Stimulated activated CD8-positive, alpha-beta memory T cell treated with anti-CD3 and anti-CD28 coated beads, Interleukin-15, amount 100 ng/mL, for 1 hour (primary cell): ENCODE results near the gene XPO1.
"Not testable (repeated sequence)": the region's sequence is repeated elsewhere in the genome, so short reads cannot be mapped to it uniquely, and the experiment has no call there.

Experiments
- DNase-seq: peaks from one replicate; pipeline ENCODE4 v3.0.0-alpha.2; 2020; ENCODE audit warnings: low read depth

XPO1 gene

DNA sequence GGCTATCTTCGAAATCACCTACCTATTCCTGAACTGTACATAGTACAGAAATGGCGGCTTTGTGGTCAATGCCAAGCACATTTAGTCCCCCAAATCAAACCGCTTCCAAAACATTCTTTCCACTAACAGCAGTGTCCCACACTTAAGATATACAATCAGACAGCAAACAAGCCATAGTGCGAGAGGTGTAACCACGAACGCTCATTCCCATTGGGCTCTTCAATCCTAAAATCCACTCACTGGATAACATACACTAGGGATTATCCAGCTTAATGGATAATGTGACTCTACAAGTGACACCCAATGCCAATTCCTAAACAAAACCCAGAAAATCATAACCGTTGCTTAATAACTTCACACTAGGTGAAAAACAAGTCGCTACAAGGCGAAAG lies 2.0 kb downstream of the XPO1 start:
- no peak for DNase-seq

GRCh38 chr2:61535449-61535848 lies 2.7 kb downstream of the XPO1 start:
- DNase-seq: no peak

DNA sequence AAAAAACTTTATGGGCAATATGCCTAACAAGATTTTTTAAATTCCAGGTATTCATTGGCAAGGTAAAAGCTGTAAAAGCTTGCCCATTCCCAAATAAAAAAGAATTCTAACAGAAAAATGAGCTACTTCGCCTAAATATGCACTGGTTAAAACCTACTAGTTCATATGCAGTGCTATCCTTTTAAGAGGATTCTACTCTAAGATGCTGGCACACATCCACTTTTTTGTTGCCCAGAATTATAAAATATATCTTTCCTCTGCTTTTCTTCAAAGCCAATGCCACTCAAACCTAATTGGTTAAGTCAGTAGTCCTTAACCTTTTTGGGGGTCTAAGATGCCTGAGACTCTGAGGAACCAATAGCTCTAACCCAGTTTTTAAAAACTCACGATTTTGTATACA lies 3.2 kb downstream of the XPO1 start:
- DNase-seq: no peak

GRCh38 chr2:61530749-61531148 lies 7.4 kb downstream of the XPO1 start:
- no peak for DNase-seq

GRCh38 chr2:61529944-61530735 lies 8.0 kb downstream of the XPO1 start:
- no peak for DNase-seq

- no peak for DNase-seq
Measured at GRCh38 chr2:61520261-61520660, 17.9 kb downstream of the XPO1 start.

GRCh38 chr2:61512768-61513398 lies 25.3 kb downstream of the XPO1 start:
- no peak for DNase-seq

GRCh38 chr2:61510674-61511671 lies 27.2 kb downstream of the XPO1 start:
- no peak for DNase-seq

- DNase-seq: no peak
Measured at GRCh38 chr2:61504949-61505348, 33.2 kb downstream of the XPO1 start.

DNA sequence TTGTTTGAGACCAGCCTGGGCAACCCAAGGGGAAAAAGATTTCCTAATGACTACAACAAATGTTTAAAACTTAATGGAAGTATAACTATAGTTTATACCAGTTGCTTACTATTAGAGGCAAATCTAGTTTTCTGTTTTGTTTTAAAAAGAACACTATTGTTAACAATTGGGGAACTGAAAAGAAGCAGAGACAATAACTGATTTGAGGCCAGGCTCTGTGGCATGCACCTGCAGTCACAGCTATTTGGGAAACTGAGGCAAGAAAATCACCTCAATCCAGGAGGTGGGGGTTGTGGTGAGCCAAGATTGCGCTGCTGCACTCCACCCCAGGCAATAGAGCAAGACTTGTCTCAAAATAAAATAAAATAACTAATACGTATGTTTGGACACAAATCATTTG lies 39.1 kb downstream of the XPO1 start:
- DNase-seq: no peak

- no peak for DNase-seq
Measured at GRCh38 chr2:61493523-61493942, 44.6 kb downstream of the XPO1 start.

DNA sequence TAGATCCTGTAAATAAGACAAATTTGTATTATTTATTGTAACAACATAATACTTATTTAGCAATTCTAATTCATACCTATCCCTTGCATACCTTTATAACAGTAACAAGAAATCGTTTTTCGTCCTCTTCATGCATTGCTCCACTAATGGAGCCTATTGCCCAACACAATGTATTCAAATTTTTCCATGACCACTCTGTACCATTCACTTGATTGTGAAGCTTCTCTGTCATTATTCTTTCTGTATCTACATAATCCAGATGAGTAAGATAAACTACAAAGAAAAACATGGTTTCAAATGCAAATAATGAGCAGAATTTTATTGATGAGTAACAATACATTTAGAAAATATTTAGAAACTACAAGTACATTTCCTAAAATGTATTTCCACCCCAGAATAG lies 45.7 kb downstream of the XPO1 start:
- DNase-seq: no peak

DNA sequence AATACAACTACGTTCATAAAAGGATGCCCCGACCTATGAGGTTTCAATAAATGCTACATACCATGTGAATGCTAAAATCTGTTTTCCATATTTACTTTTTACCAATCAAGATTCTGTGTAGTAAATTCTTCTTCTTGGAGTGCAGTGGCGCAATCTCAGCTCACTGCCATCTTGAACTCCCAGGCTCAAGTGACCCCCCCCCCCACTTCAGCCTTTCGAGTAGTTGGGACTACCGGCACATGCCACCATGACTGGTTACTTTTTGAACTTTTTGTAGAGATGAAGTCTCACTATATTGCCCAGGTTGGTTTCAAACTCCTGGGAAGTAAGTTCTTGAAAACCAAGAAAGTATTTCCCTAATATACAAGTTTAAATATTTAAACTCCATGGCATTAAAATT lies 52.9 kb downstream of the XPO1 start:
- no peak for DNase-seq

DNA sequence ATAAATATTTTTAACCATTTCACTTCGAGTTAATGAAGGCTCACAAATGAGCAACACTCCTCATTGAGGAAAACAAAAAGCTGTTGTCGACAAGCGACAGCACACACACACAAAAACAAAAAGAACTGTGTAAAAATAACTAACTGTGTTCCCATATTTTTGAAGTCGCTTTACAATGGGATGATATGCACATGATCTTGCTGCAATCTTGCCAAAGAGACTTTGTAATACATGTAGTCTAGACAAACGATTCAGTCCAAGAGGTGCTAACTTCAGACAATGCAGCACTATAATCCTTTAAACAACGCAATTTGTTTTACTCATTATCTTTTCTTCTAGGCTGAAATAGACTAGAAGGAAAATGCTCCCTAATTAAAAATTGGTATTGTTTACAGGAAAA lies 60.1 kb downstream of the XPO1 start:
- no peak for DNase-seq

DNA sequence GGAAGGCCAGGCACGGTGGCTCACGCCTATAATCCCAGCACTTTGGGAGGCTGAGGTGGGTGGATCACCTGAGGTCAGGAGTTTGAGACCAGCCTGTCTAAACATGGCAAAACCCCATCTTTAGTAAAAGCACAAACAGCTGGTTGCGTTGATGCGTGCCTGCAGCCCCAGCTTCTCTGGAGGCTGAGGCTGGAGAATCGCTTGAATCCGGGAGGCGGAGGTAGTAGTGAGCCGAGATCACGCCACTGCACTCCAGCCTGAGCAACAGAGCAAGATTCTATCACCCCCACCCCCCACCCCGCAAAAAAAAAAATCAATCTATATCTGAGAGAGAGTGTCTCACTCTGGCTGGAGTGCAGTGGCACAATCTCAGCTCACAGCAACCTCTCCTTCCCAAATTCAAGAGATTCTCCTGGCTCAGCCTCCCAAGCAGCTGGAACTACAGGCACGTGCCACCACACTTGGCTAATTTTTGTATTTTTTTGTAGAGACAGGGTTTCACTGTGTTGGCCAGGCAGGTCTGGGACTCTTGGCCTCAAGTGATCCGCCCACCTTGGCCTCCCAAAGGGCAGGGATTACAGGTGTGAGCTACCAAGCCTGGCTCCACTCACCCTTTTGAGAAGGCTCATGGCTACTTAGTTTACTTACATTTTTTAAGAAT lies 61.1 kb downstream of the XPO1 start:
- DNase-seq: not testable (repeated sequence)

GRCh38 chr2:61471905-61472805 lies 66.0 kb downstream of the XPO1 start:
- DNase-seq: no peak

GRCh38 chr2:61470965-61471904 lies 66.9 kb downstream of the XPO1 start, which contains the start of gene USP34:
Gene USP34 (minus strand): TSS chr2:61471087. CDS start chr2:61470692, 395 bp downstream.
- DNase-seq: peak; percentile 81

DNA sequence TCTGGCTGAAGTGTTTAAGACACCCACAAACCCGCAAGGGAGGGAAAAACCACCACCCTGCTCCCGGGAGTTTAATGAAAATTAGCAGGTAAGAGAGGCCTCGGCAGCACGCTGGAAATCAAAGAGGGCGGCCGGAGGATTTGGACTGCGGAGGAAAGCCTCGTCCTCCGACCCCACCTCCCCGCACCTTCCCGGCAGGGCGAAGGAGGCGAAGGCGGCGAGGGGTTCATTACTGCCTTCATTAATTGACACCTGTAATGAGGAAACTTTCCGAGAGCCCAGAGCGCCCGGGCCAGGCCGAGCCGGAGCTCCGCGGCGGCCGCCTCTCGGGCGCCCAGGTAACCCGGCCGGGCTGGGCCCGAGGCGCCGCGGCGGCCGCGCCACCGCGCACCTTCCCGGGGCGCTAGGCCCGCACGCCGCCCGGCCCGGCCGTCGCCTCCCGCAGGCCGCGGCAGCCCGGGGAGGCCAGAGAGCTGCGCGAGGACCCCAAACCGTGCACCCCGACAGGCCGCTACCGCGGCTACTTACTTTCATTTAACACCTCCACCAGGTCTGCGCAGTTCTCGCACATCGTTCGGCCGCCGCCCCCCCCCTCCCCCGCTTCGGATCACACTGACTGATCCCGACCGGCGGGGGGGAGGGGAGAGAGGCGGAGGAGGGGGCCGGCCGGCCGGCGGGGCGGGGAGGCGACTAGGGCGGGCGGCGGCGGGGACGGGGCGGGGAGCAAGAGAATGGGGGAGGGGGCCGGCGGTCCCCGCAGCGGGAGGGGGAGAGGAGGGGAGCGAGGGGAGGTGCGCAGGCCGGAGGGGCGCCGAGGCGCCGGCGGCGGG lies 67.8 kb downstream of the XPO1 start:
- peak; percentile 58 for DNase-seq
